ENCODE results near the gene EFHB.
"Not testable (repeated sequence)": the region's sequence is repeated elsewhere in the genome, so short reads cannot be mapped to it uniquely, and the experiment has no call there.

The EFHB gene, protein sequence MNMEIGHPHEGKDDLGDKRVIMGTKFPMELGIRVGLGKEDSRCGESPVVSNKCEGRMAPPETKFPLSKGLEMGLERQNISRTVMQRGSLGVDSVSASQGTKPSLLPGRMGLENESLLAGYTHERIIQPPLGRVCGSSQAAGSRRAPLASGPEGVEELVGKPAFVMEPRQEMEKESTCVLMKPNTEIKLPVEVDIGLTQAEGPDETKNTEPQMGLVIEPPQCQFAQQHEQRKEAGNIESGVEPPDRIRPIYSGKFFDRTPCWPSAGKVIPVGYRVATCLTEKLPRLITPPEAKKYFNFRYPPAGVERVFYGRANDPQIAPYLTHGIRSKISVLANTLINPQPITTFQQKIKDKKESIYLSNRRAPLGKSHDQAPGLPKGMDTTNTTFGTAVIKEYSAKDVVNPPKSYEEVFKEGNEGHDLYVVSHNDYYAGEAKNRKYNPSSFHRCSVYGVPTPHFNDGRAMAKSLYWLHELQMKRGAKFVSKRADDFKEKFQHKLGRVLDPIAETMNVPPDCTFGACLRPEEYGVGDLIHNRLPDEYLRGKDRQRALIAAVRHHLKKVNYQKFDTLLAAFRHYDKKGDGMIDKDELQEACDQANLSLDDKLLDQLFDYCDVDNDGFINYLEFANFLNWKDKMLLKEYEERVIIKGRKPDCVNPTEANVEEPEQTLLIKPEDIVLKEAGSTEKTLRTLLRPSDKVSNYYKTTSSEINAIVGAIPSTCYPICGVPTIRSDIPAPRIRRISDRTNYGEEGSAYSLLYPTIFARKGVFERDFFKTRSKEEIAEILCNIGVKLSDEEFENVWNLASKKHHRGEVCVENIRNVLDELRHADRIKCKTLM

GRCh38 chr3:19934098-19934566, at the start of gene EFHB:
EFHB (minus strand) TSS chr3:19934217; CDS start chr3:19934018, 199 bp downstream.
- DNase-seq = no peak

DNA sequence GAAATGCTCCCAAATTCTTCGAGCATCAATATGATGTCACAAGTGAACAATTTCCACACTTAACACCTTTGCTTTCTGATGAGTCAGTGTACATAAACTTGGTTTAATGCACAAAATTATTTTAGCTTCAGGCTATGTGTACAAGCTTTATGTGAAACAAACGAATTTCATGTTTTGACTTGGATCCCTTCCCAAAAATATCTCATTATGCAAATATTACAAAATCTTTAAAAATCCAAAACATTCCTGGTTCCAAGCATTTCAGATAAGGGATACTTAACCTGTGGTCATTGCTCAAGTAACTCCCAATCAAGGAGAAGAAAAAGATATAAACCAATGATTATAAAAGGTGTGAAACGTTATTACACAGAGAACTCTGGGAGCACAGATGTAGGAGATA, 38.0 kb upstream of the EFHB start:
- no peak for DNase-seq

- DNase-seq = no peak
Observed at GRCh38 chr3:19970327-19970726, 36.3 kb upstream of the EFHB start.

DNA sequence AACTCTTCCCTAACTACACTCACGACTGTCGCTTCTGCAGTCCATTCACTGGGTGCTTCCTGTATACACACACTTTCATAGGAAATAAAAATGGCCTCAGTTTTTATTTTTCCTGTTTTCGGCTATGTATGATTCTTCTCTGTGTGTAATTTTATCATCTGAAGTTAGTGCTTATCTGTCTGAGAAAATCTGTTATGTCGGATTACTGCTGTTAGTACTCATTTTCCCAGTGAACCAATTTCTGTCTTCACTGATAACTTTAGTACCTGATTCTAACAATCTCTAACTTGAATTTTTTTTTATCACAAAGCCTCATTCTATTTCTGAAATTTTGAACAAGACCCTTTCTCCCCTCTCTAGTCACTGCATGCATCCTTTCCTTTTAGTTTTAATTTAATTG, 33.8 kb upstream of the EFHB start:
- no peak for DNase-seq

DNA sequence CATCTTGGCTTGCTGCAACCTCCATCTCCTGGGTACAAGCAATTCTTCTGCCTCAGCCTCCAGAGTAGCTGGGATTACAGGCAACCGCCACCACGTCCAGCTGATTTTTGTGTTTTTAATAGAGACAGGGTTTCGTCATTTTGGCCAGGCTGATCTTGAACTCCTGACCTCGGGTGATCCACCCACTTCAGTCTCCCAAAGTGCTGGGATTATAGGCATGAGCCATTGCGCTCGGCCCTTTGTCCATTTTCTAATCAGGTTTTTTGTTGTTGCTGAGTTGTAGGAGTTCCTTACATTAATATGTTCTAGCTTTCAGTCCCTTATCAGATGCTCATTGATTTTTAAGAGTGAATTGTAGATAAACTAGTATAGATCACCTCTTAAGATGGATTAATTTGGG, 33.2 kb upstream of the EFHB start:
- DNase-seq = no peak

DNA sequence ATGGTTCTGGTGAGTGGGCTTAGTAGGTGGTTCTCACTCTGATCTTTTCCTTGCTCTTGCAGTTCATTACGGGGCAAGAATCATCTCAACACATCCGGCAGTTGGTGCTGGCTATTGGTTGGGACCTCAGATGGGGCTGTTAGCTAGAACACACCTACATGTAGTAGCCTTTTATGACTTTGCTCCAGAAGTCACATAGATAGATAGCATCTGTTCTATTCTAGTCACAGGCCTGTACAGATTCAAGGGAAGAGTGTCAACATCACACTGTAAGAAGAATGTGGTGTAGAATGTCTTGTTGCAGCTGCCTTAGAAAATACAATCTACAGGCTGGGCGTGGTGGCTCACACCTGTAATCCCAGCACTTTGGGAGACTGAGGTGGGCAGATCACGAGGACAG, 27.9 kb upstream of the EFHB start:
- no peak for DNase-seq

DNA sequence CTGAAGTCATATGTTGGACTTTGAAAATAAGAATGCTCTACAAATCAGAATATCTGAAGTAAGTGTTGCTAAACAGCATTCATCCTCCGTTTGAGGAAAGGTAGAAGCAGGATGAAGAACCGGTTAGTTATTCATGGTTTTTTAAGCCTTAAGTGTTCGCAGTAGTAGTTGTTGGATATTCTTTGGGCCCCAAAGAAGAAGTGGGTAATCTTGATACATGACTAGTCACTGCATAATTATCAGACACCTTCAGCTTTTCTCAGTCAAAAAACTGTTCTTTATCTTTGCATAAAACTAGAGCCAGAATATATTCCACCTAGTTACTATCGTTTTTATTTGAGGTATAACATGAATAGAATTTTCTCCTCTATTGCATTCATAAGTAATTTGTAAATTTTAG, 26.7 kb upstream of the EFHB start:
- DNase-seq = no peak

DNA sequence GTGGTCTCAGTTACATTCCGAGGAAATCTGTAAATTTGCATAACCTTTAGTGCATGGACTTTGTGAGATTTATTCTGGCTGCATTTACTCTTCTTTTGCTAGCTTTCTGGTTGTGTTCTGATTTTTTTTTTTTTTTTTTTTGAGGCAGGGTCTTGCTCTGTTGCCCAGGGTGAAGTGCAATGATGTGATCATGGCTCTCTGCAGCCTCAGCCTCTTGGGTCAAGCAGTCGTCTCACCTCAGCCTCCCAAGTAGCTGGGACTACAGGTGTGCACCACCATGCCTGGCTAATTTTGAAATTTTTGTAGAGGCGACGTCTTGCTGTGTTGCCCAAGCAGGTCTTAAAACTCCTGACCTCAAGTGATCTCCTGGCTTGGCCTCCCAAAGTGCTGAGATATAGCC, 25.5 kb upstream of the EFHB start:
- DNase-seq = no peak

DNA sequence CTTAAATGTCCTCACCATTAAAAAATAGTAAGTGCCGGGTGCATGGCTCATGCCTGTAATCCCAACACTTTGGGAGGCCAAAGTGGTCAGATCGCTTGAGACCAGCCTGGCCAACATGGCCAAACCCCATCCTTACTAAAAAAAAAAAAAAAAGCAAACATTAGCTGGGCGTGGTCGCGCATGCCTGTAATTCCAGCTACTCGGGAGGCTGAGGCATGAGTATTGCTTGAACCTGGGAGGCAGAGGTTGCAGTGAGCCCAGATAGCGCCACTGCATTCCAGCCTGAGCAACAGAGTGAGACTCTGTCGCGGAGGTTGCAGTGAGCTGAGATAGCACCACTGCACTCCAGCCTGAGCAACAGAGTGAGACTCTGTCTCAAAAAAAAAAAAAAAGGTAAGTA, 23.3 kb upstream of the EFHB start:
- not testable (repeated sequence) for DNase-seq

- DNase-seq = no peak
Observed at GRCh38 chr3:19954676-19955075, 20.7 kb upstream of the EFHB start.

DNA sequence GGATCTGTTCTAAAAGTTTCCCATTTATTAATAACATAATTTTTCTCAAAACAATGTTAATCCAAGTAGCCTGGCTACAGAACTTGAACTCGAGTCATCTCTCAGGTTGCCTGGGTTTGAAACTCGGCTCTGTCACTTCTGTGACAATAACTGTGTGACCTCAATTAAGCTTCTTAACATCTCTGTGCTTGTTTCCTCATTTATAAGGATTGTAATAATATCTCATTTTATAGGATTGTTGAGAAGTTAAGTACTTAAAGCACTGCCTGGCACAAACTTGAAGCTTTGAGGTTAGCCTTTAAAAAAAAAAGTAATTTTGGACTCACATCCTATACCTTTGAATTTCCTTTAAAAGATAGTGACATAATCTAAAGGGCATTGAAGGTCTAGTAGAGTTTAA, 16.3 kb upstream of the EFHB start:
- no peak for DNase-seq

DNA sequence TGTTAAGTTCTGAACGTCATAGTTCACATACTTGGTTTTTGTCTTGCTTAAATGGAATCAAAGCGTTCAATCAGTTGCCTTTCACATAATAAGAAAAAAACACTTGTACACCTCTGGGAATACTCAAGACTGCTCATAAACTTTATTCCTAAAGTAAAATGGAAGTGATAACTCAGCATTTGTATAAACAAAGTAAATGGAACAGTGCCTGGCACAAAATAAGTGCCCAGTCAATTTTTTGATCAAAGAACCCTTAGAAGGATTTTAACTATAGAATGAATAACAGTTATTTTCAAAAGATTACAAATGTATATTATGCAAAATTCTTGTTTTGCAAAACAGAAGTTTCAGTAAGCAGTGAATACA, 14.2 kb upstream of the EFHB start:
- DNase-seq = no peak

GRCh38 chr3:19947549-19948225, 13.7 kb upstream of the EFHB start:
- DNase-seq = no peak

DNA sequence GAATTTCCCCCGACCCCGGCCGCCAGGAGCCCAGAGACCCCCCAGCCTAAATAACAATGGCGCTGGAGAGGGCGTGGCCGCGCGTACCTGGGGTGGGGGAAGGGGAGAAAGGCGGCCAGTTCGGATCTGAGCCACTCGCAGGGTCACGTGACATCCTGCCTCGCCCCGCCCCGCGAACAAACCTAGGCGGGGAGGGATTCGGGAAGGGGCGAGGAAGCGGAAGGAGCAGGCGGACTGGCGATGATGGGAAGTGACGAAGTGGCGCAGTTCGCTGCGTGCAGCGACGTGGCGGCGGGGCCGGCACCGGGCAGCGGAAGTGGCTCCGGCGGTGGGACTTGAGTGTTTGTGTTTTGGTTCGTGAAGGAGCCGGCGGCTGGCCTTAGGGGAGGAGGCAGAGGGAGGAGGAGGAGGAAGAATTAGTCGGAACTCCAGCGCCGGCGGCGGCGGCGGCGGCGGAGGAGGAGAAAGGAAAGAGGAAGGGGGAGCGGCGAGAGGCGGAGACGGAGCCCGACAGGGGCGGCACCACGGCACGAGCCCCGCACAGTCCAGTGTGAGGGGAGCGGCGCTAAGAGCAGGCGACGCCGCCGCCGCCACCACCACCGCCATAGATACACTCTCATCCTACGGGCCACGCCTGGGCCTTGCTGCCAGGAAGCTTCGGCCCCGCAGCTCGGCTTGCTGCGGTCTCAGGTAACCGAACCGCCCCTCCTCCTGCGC, 13.0 kb upstream of the EFHB start, which contains the start of gene RAB5A:
Gene RAB5A (plus strand): TSS at position 266 of the 717 bp plus-strand sequence. CDS start 3,802 bp downstream, outside the sequence.
- peak; percentile 85 for DNase-seq

GRCh38 chr3:19945969-19946831, 12.2 kb upstream of the EFHB start:
- DNase-seq = no peak

DNA sequence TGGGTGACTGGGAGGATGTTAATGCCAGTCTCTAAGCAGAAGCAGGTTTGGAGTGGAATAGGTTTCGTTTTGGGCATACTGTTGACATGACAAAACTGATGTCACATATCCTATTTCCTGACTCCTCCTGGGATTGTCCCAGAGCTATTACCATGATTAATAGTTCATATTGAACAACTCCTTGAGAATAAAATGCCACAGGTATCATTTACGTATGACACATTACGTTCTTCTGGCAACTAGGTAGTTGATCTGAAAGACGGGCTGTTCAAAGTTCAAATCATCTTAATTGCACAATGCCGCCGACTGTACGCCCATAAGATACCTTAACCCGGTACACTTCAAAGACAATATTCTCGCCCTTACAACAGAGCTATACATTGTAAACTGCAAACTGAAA, 11.5 kb upstream of the EFHB start:
- DNase-seq = no peak

- DNase-seq = no peak
Observed at GRCh38 chr3:19940643-19941042, 6.6 kb upstream of the EFHB start.

DNA sequence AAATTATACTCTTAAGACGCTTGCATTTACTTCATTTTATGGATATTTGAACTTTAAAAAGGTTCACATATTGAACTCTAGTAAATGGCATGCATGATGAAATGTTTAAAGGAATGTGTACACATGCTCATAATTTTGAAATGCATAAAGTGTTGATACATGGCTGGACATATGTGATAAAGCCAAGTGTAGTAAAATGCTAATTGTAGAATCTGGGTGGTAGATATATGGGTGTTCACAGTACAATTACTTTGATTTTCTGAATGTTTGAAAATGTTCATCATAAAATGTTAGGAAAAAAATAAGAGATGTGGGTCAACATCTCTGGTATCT, 4.2 kb upstream of the EFHB start:
- no peak for DNase-seq

- no peak for DNase-seq
Observed at GRCh38 chr3:19937459-19938294, 3.7 kb upstream of the EFHB start.

DNA sequence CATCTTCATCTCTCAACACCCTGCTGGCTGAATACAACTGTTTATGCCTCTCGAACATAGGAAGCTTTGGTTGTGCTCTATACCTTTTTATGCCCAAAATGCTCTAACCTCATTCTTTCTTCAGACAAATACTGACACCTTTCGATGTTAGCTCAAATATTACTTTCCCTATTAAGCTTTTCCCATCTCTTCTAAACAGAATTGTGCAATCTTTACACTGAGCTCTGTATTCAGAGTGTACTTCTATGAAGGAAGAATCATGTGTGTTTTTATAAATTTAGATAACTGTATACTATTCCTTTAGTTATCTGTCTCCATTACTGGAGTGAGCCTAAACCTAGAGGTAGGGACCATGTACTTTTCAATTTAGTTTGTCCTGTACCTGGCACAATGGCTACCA, 1.6 kb downstream of the EFHB start:
- DNase-seq = no peak

DNA sequence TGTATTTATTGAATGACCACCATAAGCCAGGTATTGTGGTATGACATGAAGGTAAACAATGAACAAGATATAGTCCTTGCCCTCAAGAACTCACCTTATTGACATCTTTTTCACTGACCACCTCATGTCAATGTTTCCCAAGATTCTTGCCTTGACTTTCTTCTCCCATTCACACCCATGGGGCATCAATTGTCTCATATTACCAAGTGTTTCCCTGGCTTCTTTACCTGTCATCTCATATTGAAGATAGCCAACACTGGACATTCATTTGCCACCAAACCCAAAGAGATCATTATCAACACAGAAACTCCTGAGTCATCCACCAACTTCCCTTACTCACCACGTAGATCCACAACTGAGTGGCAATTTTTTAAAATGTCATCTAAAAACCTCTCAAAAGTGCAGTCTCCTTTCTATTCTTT, 2.2 kb downstream of the EFHB start:
- DNase-seq = no peak
